Ishikawa (cell line): ENCODE results near the gene SCAF8.

Source experiments
- CEBPB ChIP-seq: IDR thresholded peaks from 2 replicates; pipeline ENCODE4 v1.6.1; 2012
- EGR1 ChIP-seq: IDR thresholded peaks from 2 replicates; pipeline ENCODE4 v1.6.1; 2012
- EP300 ChIP-seq: IDR thresholded peaks from 2 replicates; pipeline ENCODE4 v1.6.1; 2012; ENCODE audit warnings: borderline replicate concordance
- FOXM1 ChIP-seq: IDR thresholded peaks from 2 replicates; pipeline ENCODE4 v1.6.1; 2012; ENCODE audit warnings: low read depth, borderline replicate concordance
- RAD21 ChIP-seq: IDR thresholded peaks from 2 replicates; pipeline ENCODE4 v1.6.1; 2012; ENCODE audit warnings: low read depth
- REST ChIP-seq: IDR thresholded peaks from 2 replicates; pipeline ENCODE4 v1.6.1; 2012; ENCODE audit warnings: low read depth, mild to moderate bottlenecking
- TCF12 ChIP-seq: IDR thresholded peaks from 2 replicates; pipeline ENCODE4 v1.6.1; 2012; ENCODE audit warnings: low read depth
- TEAD4 ChIP-seq: IDR thresholded peaks from 2 replicates; pipeline ENCODE4 v1.6.1; 2012
- YY1 ChIP-seq: IDR thresholded peaks from 2 replicates; pipeline ENCODE4 v1.6.1; 2012; ENCODE audit warnings: low read depth
- ZBTB7A ChIP-seq: IDR thresholded peaks from 2 replicates; pipeline ENCODE4 v1.6.1; 2012; ENCODE audit warnings: low read depth
- TF ChIP-seq, protein P1 (sequence below): IDR thresholded peaks from 2 replicates; pipeline ENCODE4 v1.6.1; 2012

- TF ChIP-seq, protein P1, sequence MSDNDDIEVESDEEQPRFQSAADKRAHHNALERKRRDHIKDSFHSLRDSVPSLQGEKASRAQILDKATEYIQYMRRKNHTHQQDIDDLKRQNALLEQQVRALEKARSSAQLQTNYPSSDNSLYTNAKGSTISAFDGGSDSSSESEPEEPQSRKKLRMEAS = no peak
- TF ChIP-seq YY1 (no peak), ZBTB7A (no peak), EP300 (no peak), CEBPB (no peak), RAD21 (no peak), REST (no peak), TEAD4 (no peak), FOXM1 (no peak), EGR1 (no peak), TCF12 (no peak)
Observed at GRCh38 chr6:154842833-154843232, 109.6 kb downstream of the SCAF8 start.
